Sigmoid colon (tissue), 7 donors: Measurements from ENCODE around the gene PTPN2. TPM values are rescaled to one million over a fixed set of nuclear protein-coding genes. Genes with fewer than 3 reads are reported as not detected.

Experiments
- DNase-seq: peaks from one replicate; pipeline ENCODE4 v3.0.0-alpha.2; 2019
- H3K27ac ChIP-seq, 4 donors: fragments of 200-600 bp; sonication (generic); one replicate each; pipeline ENCODE4 v1.5.1; 2016 to 2019; ENCODE audit warnings: mild to moderate bottlenecking in 1 of 4
- H3K27me3 ChIP-seq, 3 donors: fragments of 200-600 bp; sonication (generic); one replicate each; pipeline ENCODE4 v1.5.1; 2019; ENCODE audit warnings: mild to moderate bottlenecking in 1 of 3
- H3K36me3 ChIP-seq, 4 donors: fragments of 200-600 bp; sonication (generic); one replicate each; pipeline ENCODE4 v1.5.1; 2016 to 2019
- H3K4me1 ChIP-seq, 4 donors: fragments of 200-600 bp; sonication (generic); one replicate each; pipeline ENCODE4 v1.5.1; 2017 to 2019
- H3K4me3 ChIP-seq, 4 donors: fragments of 200-600 bp; sonication (generic); one replicate each; pipeline ENCODE4 v1.5.1; 2017 to 2019; ENCODE audit warnings: mild to moderate bottlenecking in 2 of 4, moderate library complexity in 1 of 4
- H3K9me3 ChIP-seq, 4 donors: fragments of 200-600 bp in 3 of 4; sonication (generic) in 3 of 4; one replicate each; pipeline versions ENCODE4 v1.5.1 to v1.6.1; 2013 to 2019
- CTCF ChIP-seq, 4 experiments: fragments of 450-650 bp in 3 of 4; fragments of 200-600 bp in 1 of 4; IDR thresholded peaks; one replicate each; pipeline ENCODE4 v1.5.1; 2016 to 2019; ENCODE audit warnings: antibody characterized with exemption in 4 of 4, mild to moderate bottlenecking in 3 of 4, moderate library complexity in 2 of 4
- EP300 ChIP-seq, 4 donors: sonication (generic); formaldehyde crosslinking; IDR thresholded peaks; one replicate each; pipeline ENCODE4 v1.6.1; 2017; ENCODE audit warnings: antibody characterized with exemption in 4 of 4
- POLR2A ChIP-seq, 2 donors: fragments of 450-650 bp; IDR thresholded peaks; one replicate each; pipeline ENCODE4 v1.6.1; 2016; ENCODE audit warnings: antibody characterized with exemption in 2 of 2, mild to moderate bottlenecking in 2 of 2, moderate library complexity in 2 of 2
- POLR2AphosphoS5 ChIP-seq, 4 donors: sonication (generic); formaldehyde crosslinking; IDR thresholded peaks; one replicate each; pipeline ENCODE4 v1.6.1; 2017; ENCODE audit warnings: antibody characterized with exemption in 4 of 4
- WGBS, 2 donors: extraction: QIAGEN DNeasy Blood & Tissue Kit; methylation state at CpG; one replicate each; pipeline ENCODE4 v1.1.7; 2013; 5-methylcytosine and 5-hydroxymethylcytosine counted together
- intact Hi-C: fragments of 100-400 bp; cut with DNase I; formaldehyde crosslinking; loops from one replicate; pipeline ENCODE4 v1.15.1; 2023
- polyA plus RNA-seq, 3 donors: library from polyadenylated mRNA; stranded (reverse); fragments of 200-250 nt; gene quantifications; one replicate each; pipeline ENCODE4 v1.2.3, GENCODE V29; 2013
- total RNA-seq, 4 donors: library from RNA; depleted of rRNA; stranded (reverse); fragments of >200 nt; gene quantifications; one replicate each; pipeline ENCODE4 v1.1.0, GENCODE V29; 2016
- donor health status: healthy with polysubstance abuse.
- donor health status: Bipolar disorder and iron deficiency.
- donor health status: healthy.

PTPN2 gene
- total and polyA plus RNA-seq, 7 donors = 20.0 to 43.1 (median 31.0) TPM

- DNase-seq = no peak
- peaks cover 0 to 6% (median 4%) of the 10 kb centered on the region in 4 donors for H3K9me3 ChIP-seq
- H3K36me3 ChIP-seq = peaks cover 0 to 48% (median 0%) of the 10 kb centered on the region in 4 donors
- TF ChIP-seq POLR2A (IDR thresholded peaks at IDR 0.05) (no peak), POLR2AphosphoS5 (IDR thresholded peaks at IDR 0.05) (no peak), EP300 (IDR thresholded peaks at IDR 0.05) (no peak), CTCF (IDR thresholded peaks at IDR 0.05) (no peak)
- H3K4me1 ChIP-seq = peaks cover 0 to 8% (median 0%) of the 10 kb centered on the region in 4 donors
- H3K27ac ChIP-seq = no peak overlapping the region
- intact Hi-C loops = no loop called here
- H3K27me3 ChIP-seq = no peaks in the 10 kb centered on the region
- no peak overlapping the region for H3K4me3 ChIP-seq
- WGBS, 2 donors = 95 to 98% methylated on average over 2 of the region's 2 CpGs
Observed at GRCh38 chr18:12823892-12824291, 60.1 kb downstream of the PTPN2 start.

- DNase-seq = no peak
- Histone ChIP-seq H3K27me3 (no peaks in the 10 kb centered on the region), H3K4me3 (no peak overlapping the region), H3K4me1 (peaks cover 0 to 8% (median 0%) of the 10 kb centered on the region in 4 donors), H3K27ac (no peak overlapping the region), H3K36me3 (peaks cover 0 to 33% (median 0%) of the 10 kb centered on the region in 4 donors), H3K9me3 (no peaks in the 10 kb centered on the region)
- intact Hi-C loops = no loop called here
- WGBS, 2 donors = 86 to 87% methylated on average over 3 of the region's 3 CpGs
- TF ChIP-seq CTCF (IDR thresholded peaks at IDR 0.05) = no peak
- TF ChIP-seq POLR2A (IDR thresholded peaks at IDR 0.05) = no peak
- no peak for TF ChIP-seq POLR2AphosphoS5 (IDR thresholded peaks at IDR 0.05)
- no peak for TF ChIP-seq EP300 (IDR thresholded peaks at IDR 0.05)
Observed at GRCh38 chr18:12821408-12821807, 62.6 kb downstream of the PTPN2 start.

DNA sequence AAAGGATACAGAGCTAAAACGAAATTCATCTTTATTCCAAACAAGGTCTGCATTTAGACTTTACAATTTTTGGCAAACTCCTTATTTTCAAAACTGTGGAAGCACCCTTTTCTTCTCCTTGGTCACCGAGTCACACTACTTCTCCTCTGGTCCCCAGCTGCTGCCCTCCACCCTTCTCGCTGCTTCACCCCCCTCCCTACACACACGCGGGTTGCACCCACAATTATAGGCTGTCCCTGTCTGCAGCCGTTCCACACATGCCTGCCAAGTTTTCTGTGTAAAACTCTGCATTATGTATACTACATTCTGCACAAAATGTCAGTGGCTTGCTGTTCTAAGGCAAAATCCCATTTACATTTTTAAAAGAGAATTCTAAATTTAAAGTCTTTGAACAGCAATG is 63.5 kb downstream of the PTPN2 start:
- no peak for DNase-seq
- 63 to 76% methylated on average over 6 of the region's 6 CpGs for WGBS, 2 donors
- H3K27ac ChIP-seq = no peak overlapping the region
- TF ChIP-seq POLR2AphosphoS5 (IDR thresholded peaks at IDR 0.05) (no peak), POLR2A (IDR thresholded peaks at IDR 0.05) (no peak), CTCF (IDR thresholded peaks at IDR 0.05) (no peak), EP300 (IDR thresholded peaks at IDR 0.05) (no peak)
- no peak overlapping the region for H3K4me3 ChIP-seq
- H3K9me3 ChIP-seq = no peaks in the 10 kb centered on the region
- no peaks in the 10 kb centered on the region for H3K27me3 ChIP-seq
- intact Hi-C loops = no loop called here
- peaks cover 0 to 36% (median 2%) of the 10 kb centered on the region in 4 donors for H3K36me3 ChIP-seq
- H3K4me1 ChIP-seq = peaks cover 0 to 8% (median 0%) of the 10 kb centered on the region in 4 donors

DNA sequence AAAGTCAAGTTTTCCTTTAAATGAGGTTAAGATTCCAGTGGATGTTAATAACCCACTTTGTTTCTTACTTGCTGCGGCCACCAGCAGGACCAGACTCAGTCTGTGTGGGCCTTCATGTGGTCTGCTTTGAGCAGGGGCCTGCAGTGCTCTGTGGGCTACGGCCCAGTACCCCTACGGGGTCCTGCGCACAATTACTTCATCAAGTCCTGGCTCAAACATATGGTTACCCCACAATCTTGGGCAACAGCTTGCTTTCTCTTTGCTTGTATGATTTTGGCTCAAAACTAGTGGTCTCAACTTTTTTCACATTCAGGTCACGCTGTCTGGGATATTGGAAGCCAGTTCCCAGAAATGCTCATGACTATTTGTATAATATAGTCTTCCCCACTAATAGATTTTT is 64.2 kb downstream of the PTPN2 start:
- 79 to 80% methylated on average over 5 of the region's 5 CpGs for WGBS, 2 donors
- peaks cover 0 to 30% (median 2%) of the 10 kb centered on the region in 4 donors for H3K36me3 ChIP-seq
- H3K4me3 ChIP-seq = no peak overlapping the region
- intact Hi-C loops = no loop called here
- H3K4me1 ChIP-seq = peaks cover 0 to 8% (median 0%) of the 10 kb centered on the region in 4 donors
- H3K27me3 ChIP-seq = no peaks in the 10 kb centered on the region
- H3K9me3 ChIP-seq = no peaks in the 10 kb centered on the region
- H3K27ac ChIP-seq = no peak overlapping the region
- TF ChIP-seq CTCF (IDR thresholded peaks at IDR 0.05) (no peak), POLR2AphosphoS5 (IDR thresholded peaks at IDR 0.05) (no peak), POLR2A (IDR thresholded peaks at IDR 0.05) (no peak), EP300 (IDR thresholded peaks at IDR 0.05) (no peak)
- DNase-seq = no peak

- Histone ChIP-seq H3K9me3 (no peaks in the 10 kb centered on the region), H3K27me3 (no peaks in the 10 kb centered on the region), H3K4me3 (no peak overlapping the region), H3K4me1 (peaks cover 0 to 8% (median 0%) of the 10 kb centered on the region in 4 donors), H3K27ac (no peak overlapping the region), H3K36me3 (peaks cover 0 to 24% (median 2%) of the 10 kb centered on the region in 4 donors)
- no peak for DNase-seq
- WGBS, 2 donors = 61 to 76% methylated on average over 3 of the region's 3 CpGs
- intact Hi-C loops = no loop called here
- no peak for TF ChIP-seq EP300 (IDR thresholded peaks at IDR 0.05)
- no peak for TF ChIP-seq CTCF (IDR thresholded peaks at IDR 0.05)
Observed at GRCh38 chr18:12819322-12819721, 64.7 kb downstream of the PTPN2 start.
